AG10803 (cell line): ENCODE measurements around the gene RASA2.

Source experiments
- DNase-seq: peaks from one replicate; pipeline ENCODE4 v3.0.0; 2010; ENCODE audit warnings: low read depth
- H3K4me3 ChIP-seq: 2 replicates; pipeline ENCODE4 v1.5.1; 2011; ENCODE audit warnings: mild to moderate bottlenecking, low read length, control low read depth
- CTCF ChIP-seq: conservative IDR thresholded peaks from 2 replicates; pipeline ENCODE4 v1.5.1; 2011; ENCODE audit warnings: mild to moderate bottlenecking, low read length, control low read depth, inconsistent platforms

The RASA2 gene

GRCh38 chr3:141557961-141558706 lies 71.3 kb downstream of the RASA2 start:
- DNase-seq: no peak
- no peak overlapping the region for H3K4me3 ChIP-seq
- TF ChIP-seq CTCF: no peak

DNA sequence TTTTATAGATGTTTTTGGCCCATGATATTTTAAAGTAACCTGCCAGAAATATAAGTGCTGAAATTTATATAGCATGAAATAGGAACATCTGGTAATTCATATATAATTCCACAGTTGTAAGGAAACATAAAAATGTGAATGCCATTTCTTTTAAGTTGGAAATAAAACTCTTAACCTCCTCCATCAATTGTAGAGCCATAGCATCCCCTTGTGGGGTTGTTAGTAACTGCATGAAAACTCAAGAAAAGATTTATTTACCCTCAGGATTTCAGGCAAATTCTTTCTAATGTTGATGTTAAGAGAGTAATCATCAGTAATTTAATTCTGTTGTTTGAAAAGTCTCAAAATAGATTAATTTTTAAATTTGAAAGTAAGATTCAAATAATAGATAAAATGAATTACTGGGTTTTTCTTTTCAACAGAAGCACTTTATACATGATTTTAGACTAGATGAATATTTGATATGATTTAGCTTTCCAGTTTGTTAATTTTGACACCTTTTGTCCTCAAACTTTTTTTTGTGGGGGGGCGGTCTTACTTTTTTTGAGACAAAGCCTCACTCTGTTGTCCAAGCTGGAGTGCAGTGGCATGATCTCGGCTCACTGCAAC lies 74.7 kb downstream of the RASA2 start:
- peak; percentile 76 for DNase-seq
- no peak overlapping the region for H3K4me3 ChIP-seq
- peak; percentile 100 for TF ChIP-seq CTCF

GRCh38 chr3:141564241-141564640 lies 77.4 kb downstream of the RASA2 start:
- DNase-seq: no peak
- no peak for TF ChIP-seq CTCF
- H3K4me3 ChIP-seq: no peak overlapping the region

- no peak overlapping the region for H3K4me3 ChIP-seq
- no peak for DNase-seq
- TF ChIP-seq CTCF: no peak
These were observed 83.2 kb downstream of the RASA2 start for GRCh38 chr3:141570068-141570467.

GRCh38 chr3:141575879-141576743 lies 89.3 kb downstream of the RASA2 start:
- peak; percentile 25 for DNase-seq
- no peak overlapping the region for H3K4me3 ChIP-seq
- peak; percentile 69 for TF ChIP-seq CTCF

DNA sequence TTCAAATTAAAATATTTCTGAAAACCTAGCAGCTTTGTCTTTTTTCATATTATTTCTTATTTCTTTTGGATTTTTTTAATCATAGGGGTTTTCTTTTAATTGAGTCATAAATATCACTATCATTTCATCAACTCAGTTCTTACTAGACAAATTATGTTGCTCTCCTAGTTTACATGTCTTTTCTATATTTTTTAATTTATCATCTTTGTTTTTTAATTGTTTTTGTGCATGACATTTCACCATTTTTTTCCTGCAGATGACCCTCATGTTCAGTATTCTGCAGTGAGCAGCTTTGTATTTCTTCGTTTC lies 89.9 kb downstream of the RASA2 start:
- no peak for TF ChIP-seq CTCF
- no peak overlapping the region for H3K4me3 ChIP-seq
- no peak for DNase-seq
